Heart left ventricle (tissue), 16 donors: ENCODE data around the gene SPCS2. TPM values are rescaled to one million over a fixed set of nuclear protein-coding genes. Genes with fewer than 3 reads are reported as not detected.
A peak's percentile ranks its signal among the peaks of the same experiment; 100 is the strongest.

Source experiments
- ATAC-seq, 4 donors: fragments of 200-7000 bp; cut with Tn5 transposase; one replicate each; pipeline ENCODE4 v1.9.1; 2020 to 2022; ENCODE audit warnings: moderate library complexity in 4 of 4, mild to moderate bottlenecking in 3 of 4, moderate number of reproducible peaks in 1 of 4
- DNase-seq, 5 donors: peaks; one replicate each; pipeline ENCODE4 v3.0.0-alpha.2; 2020
- H3K27ac ChIP-seq, 12 donors: fragments of 200-600 bp; sonication (generic) in 4 of 12; one replicate each; pipeline versions ENCODE4 v1.5.0 to v1.8.0; 2016 to 2022; ENCODE audit warnings: mild to moderate bottlenecking in 2 of 12
- H3K27me3 ChIP-seq, 9 donors: fragments of 200-600 bp; sonication (generic) in 2 of 9; one replicate each; pipeline versions ENCODE4 v1.5.1 to v1.8.0; 2016 to 2022; ENCODE audit warnings: mild to moderate bottlenecking in 3 of 9
- H3K36me3 ChIP-seq, 9 donors: fragments of 200-600 bp; sonication (generic) in 2 of 9; one replicate each; pipeline versions ENCODE4 v1.5.0 to v1.8.0; 2018 to 2022; ENCODE audit warnings: mild to moderate bottlenecking in 2 of 9
- H3K4me1 ChIP-seq, 12 donors: fragments of 200-600 bp; sonication (generic) in 4 of 12; one replicate each; pipeline versions ENCODE4 v1.5.0 to v1.8.0; 2016 to 2022; ENCODE audit warnings: mild to moderate bottlenecking in 3 of 12
- H3K4me3 ChIP-seq, 12 donors: fragments of 200-600 bp; sonication (generic) in 4 of 12; one replicate each; pipeline versions ENCODE4 v1.5.0 to v1.8.0; 2017 to 2022; ENCODE audit warnings: mild to moderate bottlenecking in 9 of 12, moderate library complexity in 4 of 12
- H3K9me3 ChIP-seq, 12 donors: fragments of 200-600 bp; sonication (generic) in 4 of 12; one replicate each; pipeline versions ENCODE4 v1.5.0 to v1.8.0; 2016 to 2022; ENCODE audit warnings: mild to moderate bottlenecking in 1 of 12
- CTCF ChIP-seq, 12 donors: fragments of 200-600 bp; sonication (generic) in 4 of 12; IDR thresholded peaks; one replicate each; pipeline versions ENCODE4 v1.5.0 to v1.8.0; 2018 to 2022; ENCODE audit warnings: antibody characterized with exemption in 12 of 12, mild to moderate bottlenecking in 5 of 12
- POLR2A ChIP-seq, 2 donors: fragments of 450-650 bp; IDR thresholded peaks; one replicate each; pipeline ENCODE4 v1.6.1; 2017; ENCODE audit warnings: antibody characterized with exemption in 2 of 2, mild to moderate bottlenecking in 2 of 2, moderate library complexity in 2 of 2
- WGBS, 4 donors: extraction: QIAGEN DNeasy Blood & Tissue Kit in 2 of 4; methylation state at CpG; one replicate each; pipeline versions ENCODE4 v1.1.5 to v1.1.7; 2013 to 2018; 5-methylcytosine and 5-hydroxymethylcytosine counted together
- intact Hi-C, 10 donors: fragments of 100-400 bp; cut with DNase I; formaldehyde crosslinking; loops; one replicate each; pipeline versions ENCODE4 v1.11.1 to v1.14.2; 2022
- polyA plus RNA-seq, 2 donors: library from polyadenylated mRNA; stranded (reverse); fragments of 200-250 nt; gene quantifications; one replicate each; pipeline ENCODE4 v1.2.3, GENCODE V29; 2013
- total RNA-seq, 9 donors: library from RNA; depleted of rRNA in 2 of 9; stranded (reverse); fragments of >200 nt in 2 of 9; fragmentation: NEBNext Ultra II Directional in 3 of 9; extraction: Animal tissue kit (Norgen Biotek cat#: 25700) in 3 of 9; gene quantifications; one replicate each; pipeline versions ENCODE4 v1.1.0 to v1.2.4, GENCODE V29; 2016 to 2023
- donor health status: ischemic (EF 13 %, LVEDD 7.1; RV severe dilation, severe dysfunction).
- donor health status: healthy with polysubstance abuse.
- donor health status: DM: no; HTN: yes; CAD: no.
- donor health status: DM: no; HTN: no; CAD: no.
- donor health status: ischemic (EF 25% LVEDD 6.9; RV normal size, moderate dysfunction).
- donor health status: ischemic (EF 25% LVEDD 5.7; RV mildly dilated, moderate dysfunction).
- donor health status: healthy.
- donor health status: DM: yes; HTN: yes; CAD: no.
- donor health status: ischemic (EF 35%, LVEDD 5.7; RV mildly dilated, moderate dysfunction).
- donor health status: nonischemic (EF 11% LVEDD 7.7; RV severe dilation, severe dysfunction).
- donor health status: DM: yes; HTN: yes; CAD: no.
- donor health status: PGD.
- donor health status: ischemic (EF 29% LVEDD 5.4; RV normal size, mild dysfunction).
- donor health status: nonischemic (EF 23%, LVEDD 6.1; RV moderate dilation, normal function).

The SPCS2 gene
- total and polyA plus RNA-seq, 11 donors, result 21.8 to 136 (median 109) TPM

- Histone ChIP-seq H3K9me3 (no peaks in the 10 kb centered on the region), H3K4me1 (peaks cover 0 to 28% (median 10%) of the 10 kb centered on the region in 12 donors), H3K36me3 (peaks cover 0 to 93% (median 55%) of the 10 kb centered on the region in 9 donors), H3K27ac (peak overlapping the region in 4 of 12 donors; percentile 31 to 73 (median 60)), H3K27me3 (no peaks in the 10 kb centered on the region), H3K4me3 (no peak overlapping the region)
- intact Hi-C loops, result no loop called here
- TF ChIP-seq POLR2A (IDR thresholded peaks at IDR 0.05) (no peak), CTCF (IDR thresholded peaks at IDR 0.05) (no peak)
- 57 to 66% (median 63%) methylated on average over 4 of the region's 4 CpGs for WGBS, 4 donors
- ATAC-seq, result no peak
- no peak for DNase-seq
Measured at GRCh38 chr11:74909385-74909784, 39.7 kb upstream of the SPCS2 start.

GRCh38 chr11:74909812-74910211, 39.3 kb upstream of the SPCS2 start:
- ATAC-seq (no peak), DNase-seq (no peak)
- Histone ChIP-seq H3K27me3 (no peaks in the 10 kb centered on the region), H3K36me3 (peaks cover 0 to 97% (median 55%) of the 10 kb centered on the region in 9 donors), H3K27ac (peak overlapping the region in 4 of 12 donors; percentile 6 to 73 (median 32)), H3K4me1 (peaks cover 0 to 26% (median 8%) of the 10 kb centered on the region in 12 donors), H3K9me3 (no peaks in the 10 kb centered on the region), H3K4me3 (no peak overlapping the region)
- intact Hi-C loops, result no loop called here
- WGBS, 4 donors, result 71 to 94% (median 83%) methylated on average over 4 of the region's 4 CpGs
- no peak for TF ChIP-seq POLR2A (IDR thresholded peaks at IDR 0.05)
- no peak for TF ChIP-seq CTCF (IDR thresholded peaks at IDR 0.05)

GRCh38 chr11:74923125-74923524, 25.9 kb upstream of the SPCS2 start:
- intact Hi-C loops, result loop anchor here in 2 of 10 donors (10.0 kb wide), 1 partner anchor 222 kb away; no protein-coding TSS in a partner anchor
- no peak for TF ChIP-seq POLR2A (IDR thresholded peaks at IDR 0.05)
- no peak for TF ChIP-seq CTCF (IDR thresholded peaks at IDR 0.05)
- peaks cover 0 to 85% (median 38%) of the 10 kb centered on the region in 9 donors for H3K36me3 ChIP-seq
- no peaks in the 10 kb centered on the region for H3K9me3 ChIP-seq
- no peaks in the 10 kb centered on the region for H3K4me1 ChIP-seq
- ATAC-seq (no peak), DNase-seq (no peak)
- H3K4me3 ChIP-seq, result no peak overlapping the region
- no peak overlapping the region for H3K27ac ChIP-seq
- H3K27me3 ChIP-seq, result no peaks in the 10 kb centered on the region

GRCh38 chr11:74925281-74925680, 23.8 kb upstream of the SPCS2 start:
- ATAC-seq (no peak), DNase-seq (no peak)
- 89 to 97% (median 95%) methylated on average over 4 of the region's 4 CpGs for WGBS, 4 donors
- Histone ChIP-seq H3K27me3 (no peaks in the 10 kb centered on the region), H3K4me1 (no peaks in the 10 kb centered on the region), H3K4me3 (no peak overlapping the region), H3K36me3 (peaks cover 0 to 85% (median 22%) of the 10 kb centered on the region in 9 donors), H3K27ac (no peak overlapping the region), H3K9me3 (no peaks in the 10 kb centered on the region)
- intact Hi-C loops, result loop anchor here in 6 of 10 donors (5.0 to 10.0 kb wide), 4 partner anchors 107 to 322 kb away; no protein-coding TSS in a partner anchor
- TF ChIP-seq CTCF (IDR thresholded peaks at IDR 0.05), result no peak
- TF ChIP-seq POLR2A (IDR thresholded peaks at IDR 0.05), result no peak
